T-helper 22 cell (primary cell): ENCODE results near the gene ELK4.

Source experiments
- DNase-seq: peaks from one replicate; pipeline ENCODE4 v3.0.0-alpha.2; 2020; ENCODE audit warnings: low read depth

ELK4 gene

DNA sequence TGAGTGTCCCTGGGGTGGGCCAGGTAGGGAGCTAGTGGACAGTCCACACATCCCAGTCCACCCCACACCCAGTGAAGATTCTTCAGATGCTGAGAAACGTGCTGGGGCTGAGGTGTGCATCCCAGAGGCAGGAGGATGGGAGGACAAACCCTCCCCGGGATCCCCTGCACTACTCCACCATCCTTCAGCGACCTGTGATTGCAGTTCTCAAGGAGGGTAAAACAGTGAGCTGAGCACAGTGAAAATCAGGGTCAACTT, 51.0 kb downstream of the ELK4 start:
- DNase-seq = no peak

DNA sequence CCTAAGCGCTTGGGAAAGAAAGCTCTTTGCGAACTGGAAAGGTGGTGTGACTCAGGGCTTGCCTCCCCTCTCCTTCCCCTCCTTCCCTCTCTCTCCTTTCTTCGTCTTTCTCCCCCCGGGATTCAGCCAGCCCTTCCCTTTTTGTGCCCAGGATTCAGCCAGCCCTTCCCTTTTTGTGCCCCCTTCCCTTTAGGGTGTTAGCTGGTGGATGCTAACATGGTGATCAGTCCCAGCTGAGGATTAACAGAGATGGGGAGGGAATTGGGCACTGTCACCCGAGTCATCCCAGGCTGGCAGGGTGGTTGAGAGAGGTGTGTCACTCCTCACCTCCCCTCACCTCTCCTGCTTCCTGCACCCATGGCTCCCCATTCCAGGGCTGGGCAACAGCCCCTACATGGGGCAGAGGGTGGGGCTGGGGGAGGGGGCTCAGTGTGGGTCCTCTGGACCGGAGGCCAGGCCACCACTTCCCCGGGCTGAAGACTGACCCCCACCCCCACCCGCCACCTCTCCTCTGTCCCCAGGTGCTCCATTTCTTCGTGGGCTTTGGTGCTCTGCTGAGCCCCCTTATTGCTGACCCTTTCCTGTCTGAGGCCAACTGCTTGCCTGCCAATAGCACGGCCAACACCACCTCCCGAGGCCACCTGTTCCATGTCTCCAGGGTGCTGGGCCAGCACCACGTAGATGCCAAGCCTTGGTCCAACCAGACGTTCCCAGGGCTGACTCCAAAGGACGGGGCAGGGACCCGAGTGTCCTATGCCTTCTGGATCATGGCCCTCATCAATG, 51.5 kb downstream of the ELK4 start:
- DNase-seq = no peak

DNA sequence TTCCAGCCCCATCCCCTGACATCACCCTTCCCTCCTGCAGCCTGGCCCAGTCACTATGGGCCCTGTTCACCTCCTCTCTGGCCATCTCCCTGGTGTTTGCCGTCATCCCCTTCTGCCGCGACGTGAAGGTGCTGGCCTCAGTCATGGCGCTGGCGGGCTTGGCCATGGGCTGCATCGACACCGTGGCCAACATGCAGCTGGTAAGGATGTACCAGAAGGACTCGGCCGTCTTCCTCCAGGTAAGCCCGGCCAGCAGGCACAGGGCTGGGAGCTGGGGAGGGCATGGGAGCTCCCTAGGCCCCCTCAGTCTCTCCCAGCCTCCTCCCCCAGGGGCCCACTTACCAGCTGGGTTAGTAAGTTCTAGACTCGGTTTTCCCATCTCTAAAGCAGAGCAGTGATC, 52.1 kb downstream of the ELK4 start:
- DNase-seq = no peak

DNA sequence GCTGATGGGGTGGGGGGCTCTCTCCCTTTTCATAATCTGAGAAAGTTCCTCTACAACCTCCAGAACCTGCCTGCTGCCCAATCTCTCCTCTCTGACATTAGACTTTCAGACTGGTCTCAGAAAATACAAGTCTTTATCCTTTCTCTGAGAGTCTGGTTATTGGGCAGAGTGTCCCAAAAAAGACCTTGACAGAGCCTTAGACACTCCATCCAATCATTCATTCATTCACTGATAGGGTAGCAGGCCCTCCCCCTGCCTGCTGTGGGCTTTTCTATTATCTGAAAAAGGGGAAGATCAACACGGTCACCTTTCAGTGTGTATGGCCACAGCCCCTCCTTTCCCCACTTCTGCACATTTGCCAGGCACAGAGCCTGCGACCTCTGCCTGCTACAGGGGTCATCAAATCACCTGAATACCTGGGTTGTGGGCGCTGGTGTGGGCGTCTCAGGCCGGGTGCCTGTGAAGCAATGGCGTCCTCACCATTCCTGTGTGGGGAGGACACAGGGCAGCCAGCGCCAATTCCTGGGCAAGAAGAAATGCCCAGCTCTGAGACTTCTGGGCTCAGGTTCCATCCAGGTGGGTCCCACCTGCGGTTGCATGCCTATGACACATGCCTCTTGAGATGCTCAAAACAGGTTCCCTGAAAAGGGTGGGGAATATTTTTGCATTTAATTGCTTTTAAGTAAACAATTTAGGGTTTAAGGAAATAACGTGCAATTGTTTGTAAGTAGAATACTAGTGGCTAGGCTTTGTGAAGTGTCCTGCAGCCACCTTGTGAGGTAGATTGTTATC, 52.8 kb downstream of the ELK4 start:
- no peak for DNase-seq

DNA sequence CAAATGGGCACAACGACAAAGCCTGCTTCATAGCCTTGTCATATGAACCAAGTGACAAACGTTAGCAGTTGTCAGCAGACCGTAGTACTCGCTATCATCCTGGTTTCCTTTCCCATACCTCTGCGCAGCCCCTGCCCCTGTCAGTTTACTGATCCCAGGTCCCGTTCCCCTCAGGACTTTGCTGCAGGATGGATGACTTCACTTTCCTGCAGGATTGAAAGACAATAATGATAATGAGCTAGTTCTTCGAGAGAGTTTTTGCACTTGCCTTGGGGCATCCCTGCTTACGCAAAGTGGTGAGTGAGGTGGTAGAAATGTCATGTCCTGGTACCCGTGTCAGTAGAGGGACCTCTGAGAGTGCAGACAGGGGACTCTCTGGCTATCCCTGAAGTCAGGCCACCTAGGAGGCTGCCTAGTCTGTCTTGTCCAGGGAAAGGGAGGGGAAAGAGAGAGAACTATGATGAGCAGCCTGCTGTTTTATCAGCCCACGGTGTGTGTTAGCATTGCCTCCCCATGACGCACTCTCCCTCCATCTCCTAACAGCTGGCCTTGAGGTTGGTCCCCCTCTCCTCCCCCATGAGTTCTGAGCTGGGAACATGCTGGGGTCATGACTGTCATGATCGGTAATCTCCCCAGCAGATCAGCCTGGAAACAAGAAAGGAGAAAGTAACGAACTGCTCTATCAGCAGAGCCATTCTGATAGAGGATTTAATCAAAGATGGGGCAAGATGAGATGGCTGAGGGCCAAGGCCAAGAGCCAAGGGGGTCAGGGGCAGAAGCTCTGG, 53.7 kb downstream of the ELK4 start:
- DNase-seq = no peak

DNA sequence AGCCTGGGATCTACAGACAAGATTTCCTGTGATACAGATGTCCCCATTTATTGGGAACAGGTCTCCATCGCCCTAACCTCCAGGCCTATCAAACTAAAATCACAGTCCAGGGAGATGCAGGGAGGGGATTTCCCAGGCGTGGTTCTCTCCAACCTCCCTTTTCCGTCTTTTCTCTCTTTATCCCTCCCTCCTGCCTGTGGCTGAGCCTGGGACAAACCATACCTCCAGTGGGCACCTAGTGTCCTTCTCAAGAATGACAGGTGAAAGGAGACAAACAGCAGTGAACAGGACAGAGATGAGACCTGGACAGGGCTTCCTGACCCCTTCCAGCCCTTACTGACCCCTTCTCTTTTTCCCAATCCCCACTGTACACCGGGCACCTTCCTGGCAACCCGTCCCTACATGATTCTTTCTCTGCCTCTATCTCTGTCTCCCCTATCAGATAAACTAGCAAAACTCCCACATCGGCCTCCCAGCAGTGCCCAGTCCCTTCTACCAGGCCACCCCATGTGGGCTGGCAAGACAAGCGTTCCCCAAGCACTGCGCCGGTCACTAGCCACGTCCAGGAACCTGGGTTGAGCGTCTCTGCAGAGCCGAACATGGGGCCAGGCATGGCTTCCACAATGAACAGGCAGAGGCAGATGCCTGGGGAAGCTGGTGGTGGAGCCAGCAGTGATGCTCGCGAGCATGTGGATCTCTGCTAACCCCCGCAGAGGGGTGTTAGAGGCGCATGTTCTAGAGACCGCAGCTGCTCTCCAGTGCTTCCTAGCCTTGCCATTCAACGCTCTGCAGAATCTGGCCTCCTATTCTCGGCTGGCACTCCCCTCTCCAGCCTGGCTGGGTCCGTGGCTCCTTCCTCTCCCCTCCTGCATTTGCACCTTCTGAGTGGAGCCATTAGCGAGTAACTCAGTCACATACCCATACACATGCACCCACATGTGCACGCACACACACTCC, 54.7 kb downstream of the ELK4 start:
- no peak for DNase-seq

DNA sequence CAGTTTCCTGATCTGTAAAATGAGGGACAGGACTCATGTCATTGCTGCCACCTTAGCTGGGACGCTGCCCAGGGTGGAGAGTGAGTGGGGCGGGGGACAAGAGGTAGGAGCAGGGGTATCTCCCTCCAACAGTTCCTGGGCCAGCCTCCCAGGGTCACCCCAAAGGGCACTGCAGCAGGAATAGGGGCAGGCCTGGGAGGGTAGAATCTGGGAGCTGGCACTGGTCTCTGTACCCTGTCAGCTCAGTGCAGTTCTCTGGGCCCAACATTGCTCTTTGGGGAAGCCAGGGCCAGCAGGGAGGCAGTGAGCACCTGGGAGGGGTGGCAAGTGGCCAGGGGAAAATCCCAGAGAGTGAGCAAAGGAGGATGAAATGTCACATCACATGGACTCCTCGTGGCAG, 55.8 kb downstream of the ELK4 start:
- no peak for DNase-seq

DNA sequence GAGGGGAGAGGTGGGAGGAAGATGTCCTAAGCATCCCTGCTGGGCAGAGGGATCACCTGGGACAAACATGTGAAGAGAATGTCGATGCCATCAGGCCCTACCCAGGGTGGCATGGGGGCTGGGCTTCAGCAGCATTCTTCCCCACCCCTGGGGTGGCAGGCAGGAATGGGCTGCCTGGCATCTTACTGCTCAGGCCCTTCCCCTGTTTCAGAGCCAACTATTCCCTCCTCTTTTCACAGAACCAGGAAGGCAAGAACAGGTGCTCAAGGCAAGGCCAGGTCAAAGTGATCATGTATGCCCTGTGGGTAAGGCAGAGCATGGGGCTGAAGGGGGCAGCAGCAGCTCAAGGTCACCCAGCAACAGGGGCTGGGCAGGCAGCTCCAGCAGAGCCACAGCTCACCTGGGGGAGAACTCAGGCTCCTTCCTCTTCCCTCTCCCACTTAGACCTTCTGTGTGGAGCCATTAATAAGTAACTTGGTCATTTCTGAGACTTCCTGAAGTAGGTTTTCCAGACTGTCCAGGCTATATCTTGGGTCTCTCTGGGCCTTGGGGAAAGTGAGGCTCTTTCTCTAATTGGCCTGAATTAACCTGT, 56.4 kb downstream of the ELK4 start:
- DNase-seq = no peak

DNA sequence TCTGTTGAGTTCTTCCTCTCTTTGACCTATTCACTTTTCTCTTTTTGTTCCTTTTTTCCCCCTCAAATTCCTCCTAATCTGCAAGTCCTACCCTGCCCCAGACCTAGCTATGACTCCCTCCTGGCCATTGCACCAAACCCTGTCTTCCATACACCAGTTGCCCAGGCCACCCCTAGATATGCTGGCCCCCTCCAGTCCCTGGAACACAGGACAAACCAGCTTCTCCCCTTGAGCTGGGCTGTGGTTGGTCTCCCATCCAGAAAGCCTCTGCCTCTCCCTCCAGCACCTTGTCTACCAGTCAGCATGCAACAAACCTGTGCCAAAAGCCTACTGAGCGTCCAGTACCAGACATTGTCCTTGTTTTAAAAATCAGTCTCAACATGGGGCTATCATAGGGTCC, 59.4 kb downstream of the ELK4 start:
- DNase-seq = no peak

DNA sequence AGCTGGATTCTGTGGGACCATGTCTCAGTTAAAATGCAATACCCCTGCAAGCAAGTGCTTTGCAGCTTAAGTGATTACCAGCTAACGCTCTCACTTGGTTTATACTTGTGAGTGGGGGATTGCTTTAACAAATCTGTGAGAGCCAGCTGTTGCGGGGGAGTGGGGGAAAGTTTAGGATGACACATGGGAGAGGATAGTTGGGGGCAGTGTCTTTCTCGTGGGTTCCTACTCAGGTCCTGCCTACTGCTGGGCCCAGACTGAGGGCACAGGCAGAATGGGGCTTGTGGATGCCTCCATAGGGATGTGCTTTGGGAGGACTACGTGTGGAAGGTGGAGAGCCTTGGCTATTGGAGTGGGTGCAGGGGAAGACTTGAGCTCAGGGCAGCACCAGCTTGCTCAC, 60.1 kb downstream of the ELK4 start:
- DNase-seq = no peak

DNA sequence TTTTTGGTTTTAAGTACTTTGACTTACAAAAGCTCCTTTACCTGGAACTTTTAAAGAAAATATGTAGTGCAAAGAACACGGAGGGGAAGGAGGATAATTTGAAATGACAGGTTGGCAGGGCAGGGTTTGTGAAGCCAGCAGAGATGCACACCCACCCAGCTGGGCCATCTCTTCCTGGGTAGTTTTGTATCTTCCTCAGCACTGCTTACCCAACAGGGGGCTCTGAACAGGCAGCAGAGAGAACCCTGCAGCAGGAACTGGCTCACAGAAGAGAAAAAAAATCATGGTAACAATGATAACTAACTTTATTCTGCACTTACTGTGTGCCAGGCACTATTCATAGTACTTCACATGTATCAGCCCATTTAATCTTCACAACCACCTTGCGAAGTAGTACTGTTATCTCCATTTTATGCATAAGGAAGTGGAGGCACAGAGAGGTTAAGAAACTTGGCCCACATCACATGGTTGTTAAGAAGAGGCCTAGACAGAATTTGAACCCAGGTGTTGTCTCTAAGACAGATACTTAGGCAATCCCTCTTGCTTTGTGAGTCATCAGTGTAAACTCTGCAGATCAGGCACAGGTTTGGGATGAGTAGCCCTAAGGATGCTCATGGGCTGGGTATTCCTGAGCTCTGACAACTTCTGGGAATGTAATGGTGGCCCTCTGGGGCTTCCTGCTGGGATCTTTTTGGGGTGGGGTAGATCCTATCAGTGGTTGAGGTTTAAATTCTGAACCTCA, 60.8 kb downstream of the ELK4 start:
- DNase-seq = no peak

DNA sequence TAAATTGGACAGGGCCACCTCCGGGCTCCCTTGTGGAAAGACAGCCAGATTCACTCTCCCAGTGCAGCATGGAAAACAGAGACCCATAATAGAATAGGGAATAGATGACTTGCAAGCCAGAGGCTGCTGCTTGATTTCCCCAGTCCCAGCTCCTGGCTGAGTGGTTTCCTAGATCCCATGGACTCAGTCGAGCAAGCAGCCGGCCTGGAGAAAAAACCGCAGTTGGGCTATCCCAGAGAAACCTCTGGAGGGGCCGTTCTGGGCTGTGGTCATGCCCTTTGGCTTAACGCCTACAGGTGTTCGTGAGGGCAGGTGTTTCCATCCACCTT, 61.7 kb downstream of the ELK4 start:
- DNase-seq = no peak

DNA sequence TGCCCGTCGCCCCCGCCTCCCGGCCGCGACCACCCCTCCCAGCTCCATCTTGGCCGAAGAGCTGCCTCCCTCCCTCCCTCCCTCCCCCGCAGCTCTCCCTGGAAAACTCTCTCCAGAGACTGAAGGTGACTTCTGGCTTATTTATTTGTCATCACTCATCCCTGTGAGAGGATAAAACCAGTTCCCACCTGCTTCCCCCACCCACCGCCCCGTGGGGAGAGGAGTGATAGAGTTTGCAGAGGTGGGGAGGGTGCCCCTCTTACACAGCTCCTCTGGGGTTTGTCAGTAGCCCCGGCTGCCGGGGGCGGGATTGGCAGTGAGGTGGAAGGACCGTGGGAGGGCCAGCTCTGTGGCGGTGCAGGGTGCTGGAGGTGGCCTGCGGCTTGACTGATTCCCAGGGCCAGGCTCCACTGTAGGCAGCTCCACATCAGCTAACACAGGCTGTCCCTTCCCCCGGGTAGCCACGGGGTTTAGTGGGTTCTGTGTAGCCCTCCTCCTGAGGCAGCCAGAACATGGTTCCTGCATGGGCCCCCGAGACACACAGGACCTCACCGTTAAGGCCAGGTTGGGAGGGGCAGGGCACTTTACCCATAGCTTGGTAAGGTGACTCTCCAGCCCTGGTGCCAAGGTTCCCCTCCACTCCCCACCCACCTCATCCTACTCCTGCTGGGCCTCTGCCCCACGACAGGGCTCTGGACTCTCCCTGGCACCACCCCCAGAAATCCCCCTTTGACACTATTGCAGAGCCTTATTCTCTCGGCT, 62.2 kb downstream of the ELK4 start:
- no peak for DNase-seq

DNA sequence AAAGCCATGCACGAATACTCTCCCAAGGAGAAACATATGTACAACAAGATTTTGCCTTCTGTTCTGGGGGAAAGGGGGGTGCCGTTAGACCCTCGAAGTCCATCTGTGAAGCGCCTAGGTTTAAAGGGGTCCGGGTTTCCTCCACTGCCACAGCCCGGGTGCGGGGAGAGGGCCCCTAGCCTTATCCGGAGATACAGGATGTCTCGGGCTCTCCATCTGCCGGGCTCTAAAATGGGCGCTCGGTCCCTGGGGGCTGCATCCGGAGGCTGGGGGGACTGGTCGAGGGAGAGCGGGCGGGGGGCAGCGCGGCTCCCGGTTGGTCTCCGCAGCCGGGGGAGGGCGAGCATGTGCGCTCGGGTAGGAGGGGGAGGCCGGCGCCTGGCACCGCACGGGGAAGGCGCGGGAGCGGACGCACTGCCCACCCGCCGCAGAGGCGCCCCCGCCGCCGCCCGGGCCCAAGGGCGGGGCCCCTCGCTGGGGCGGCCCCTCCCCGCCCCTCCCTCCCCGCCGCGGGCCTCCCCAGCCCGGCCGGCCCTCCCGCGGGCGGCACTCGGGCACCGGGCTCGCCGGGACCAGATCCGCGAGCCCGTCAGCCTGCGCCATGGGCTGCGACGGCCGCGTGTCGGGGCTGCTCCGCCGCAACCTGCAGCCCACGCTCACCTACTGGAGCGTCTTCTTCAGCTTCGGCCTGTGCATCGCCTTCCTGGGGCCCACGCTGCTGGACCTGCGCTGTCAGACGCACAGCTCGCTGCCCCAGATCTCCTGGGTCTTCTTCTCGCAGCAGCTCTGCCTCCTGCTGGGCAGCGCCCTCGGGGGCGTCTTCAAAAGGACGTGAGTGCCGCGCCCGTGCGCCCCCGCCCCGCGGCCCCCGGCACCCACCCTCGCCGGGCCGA, 63.1 kb downstream of the ELK4 start:
- DNase-seq = no peak

DNA sequence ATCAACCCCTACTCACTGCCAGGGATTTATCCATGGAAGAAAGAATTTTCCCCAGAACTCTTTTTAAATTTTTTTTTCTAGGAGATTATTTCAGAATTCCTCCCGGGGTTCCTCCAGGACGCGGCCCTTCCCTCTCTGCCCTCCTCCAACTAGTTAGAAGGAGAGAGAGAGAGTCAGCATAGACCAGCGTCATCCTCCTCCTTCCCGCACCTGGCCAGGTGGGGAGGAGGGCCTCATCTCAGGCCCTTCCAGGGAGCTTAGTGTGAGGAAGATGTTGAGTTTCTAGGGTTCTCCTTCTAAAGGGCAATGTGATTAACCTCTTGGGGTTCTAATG, 63.7 kb downstream of the ELK4 start:
- DNase-seq = no peak

DNA sequence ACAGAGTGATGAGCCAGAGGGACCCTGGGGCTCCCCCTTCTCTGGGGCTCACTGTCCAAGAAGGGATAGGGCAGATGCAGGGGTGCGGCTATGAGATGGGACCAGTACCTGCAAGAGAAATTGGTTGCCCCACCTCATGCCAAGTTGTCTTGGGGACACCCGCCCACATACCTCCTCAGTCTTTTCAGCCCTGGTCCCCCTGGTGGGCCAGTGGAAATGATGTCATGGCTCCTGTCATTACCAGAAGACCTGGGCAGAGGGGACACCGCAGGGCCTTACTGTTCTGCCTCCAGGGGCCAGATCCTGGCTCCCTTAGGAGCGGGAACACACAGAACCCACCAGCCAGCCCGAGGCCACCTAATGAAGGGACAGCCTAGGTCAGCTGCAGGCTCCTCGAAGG, 64.1 kb downstream of the ELK4 start:
- no peak for DNase-seq

DNA sequence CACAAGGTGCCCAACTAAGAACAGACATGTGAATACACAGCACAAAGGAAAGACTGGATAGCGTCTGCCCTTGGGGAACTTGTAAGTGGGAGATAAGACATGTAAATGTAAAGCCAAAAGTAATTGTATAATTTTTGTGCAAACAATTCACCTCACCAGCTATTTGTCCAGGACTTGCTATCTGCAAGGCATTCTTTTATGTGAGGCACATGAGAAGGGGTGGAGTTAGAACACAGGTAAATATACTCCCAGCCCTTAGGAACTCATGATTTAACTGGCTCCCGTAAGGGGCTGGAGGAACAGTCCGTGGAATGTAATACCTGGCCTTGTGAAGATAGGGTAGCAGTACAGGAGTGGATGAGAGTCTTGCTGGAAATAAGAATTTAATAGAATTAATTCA, 66.0 kb downstream of the ELK4 start:
- no peak for DNase-seq

DNA sequence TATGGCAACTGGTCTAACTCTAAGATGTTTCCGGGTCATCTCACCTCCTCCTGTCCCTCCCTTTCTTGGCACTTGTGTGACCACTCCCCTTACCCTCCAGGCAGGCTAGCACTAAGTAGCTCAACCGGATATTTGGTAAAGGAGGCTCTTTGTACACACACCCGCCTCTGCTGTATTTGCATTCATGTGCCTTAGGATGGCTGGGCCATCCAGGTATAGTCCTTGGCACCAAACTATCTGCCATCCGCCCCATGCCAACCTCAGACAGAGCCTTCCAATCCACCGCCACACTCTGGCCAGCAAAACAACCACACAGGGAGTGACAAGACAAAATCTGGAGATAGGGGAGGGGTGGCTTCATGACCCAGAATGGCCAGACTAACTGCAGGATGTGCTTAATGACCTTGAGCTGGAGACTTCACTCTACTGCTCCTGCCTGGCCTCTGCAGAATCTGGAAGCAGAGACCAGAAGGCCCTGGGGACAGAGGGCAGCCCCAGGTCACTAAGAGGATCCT, 67.8 kb downstream of the ELK4 start:
- DNase-seq = no peak
